Measurements from ENCODE around the gene DDX51. TPM values are rescaled to one million over a fixed set of nuclear protein-coding genes. Genes with fewer than 3 reads are reported as not detected.

Gene DDX51
- total RNA-seq, 4 donors from 2014 or later = 9.1 to 12.8 (median 11.3) TPM

DNA sequence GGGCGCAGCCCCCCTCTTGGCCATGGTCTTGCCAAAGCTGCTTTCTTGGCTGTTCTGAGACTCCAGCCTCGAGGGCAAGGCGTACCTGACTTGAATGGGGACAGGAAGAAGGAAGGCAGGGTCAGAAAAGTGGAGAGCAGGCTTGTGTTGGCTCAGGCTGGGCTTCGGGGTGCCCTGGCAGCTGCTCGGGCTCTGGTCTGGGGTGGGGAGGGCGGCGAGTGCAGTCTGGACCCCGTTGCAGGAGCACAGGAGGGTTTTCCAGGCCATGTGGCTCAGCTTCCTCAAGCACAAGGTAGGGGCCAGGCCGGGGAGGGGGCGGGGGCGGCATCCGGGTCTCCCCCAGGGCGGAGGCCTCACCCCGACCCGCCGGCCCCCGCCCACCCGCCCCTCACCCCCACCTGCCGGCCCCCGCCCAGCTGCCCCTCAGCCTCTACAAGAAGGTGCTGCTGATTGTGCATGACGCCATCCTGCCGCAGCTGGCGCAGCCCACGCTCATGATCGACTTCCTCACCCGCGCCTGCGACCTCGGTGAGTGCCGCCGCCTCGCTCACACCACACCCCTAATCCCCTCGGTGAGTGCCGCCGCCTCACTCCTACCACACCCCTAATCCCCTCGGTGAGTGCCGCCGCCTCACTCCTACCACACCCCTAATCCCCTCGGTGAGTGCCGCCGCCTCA, 4.4 kb upstream of the DDX51 start:
- Histone ChIP-seq H3K9me3 (no peaks in the 10 kb centered on the region), H3K36me3 (peaks cover 5 to 53% (median 44%) of the 10 kb centered on the region in 4 donors), H3K27ac (replicated peaks in 1 of 4) (no peak overlapping the region), H3K4me1 (peaks cover 8 to 36% (median 17%) of the 10 kb centered on the region in 4 donors), H3K27me3 (no peaks in the 10 kb centered on the region), H3K4me3 (no peak overlapping the region)
- TF ChIP-seq POLR2AphosphoS5 (IDR thresholded peaks at IDR 0.05) = no peak
- TF ChIP-seq, protein P1, sequence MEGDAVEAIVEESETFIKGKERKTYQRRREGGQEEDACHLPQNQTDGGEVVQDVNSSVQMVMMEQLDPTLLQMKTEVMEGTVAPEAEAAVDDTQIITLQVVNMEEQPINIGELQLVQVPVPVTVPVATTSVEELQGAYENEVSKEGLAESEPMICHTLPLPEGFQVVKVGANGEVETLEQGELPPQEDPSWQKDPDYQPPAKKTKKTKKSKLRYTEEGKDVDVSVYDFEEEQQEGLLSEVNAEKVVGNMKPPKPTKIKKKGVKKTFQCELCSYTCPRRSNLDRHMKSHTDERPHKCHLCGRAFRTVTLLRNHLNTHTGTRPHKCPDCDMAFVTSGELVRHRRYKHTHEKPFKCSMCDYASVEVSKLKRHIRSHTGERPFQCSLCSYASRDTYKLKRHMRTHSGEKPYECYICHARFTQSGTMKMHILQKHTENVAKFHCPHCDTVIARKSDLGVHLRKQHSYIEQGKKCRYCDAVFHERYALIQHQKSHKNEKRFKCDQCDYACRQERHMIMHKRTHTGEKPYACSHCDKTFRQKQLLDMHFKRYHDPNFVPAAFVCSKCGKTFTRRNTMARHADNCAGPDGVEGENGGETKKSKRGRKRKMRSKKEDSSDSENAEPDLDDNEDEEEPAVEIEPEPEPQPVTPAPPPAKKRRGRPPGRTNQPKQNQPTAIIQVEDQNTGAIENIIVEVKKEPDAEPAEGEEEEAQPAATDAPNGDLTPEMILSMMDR (IDR thresholded peaks at IDR 0.05) = no peak
- TF ChIP-seq EP300 (IDR thresholded peaks at IDR 0.05) = no peak
- TF ChIP-seq POLR2A (IDR thresholded peaks at IDR 0.05; ENCODE audit: low read depth) = no peak
- 87% methylated on average over 8 of the region's 41 CpGs for WGBS
- intact Hi-C loops (cut with DNase I) = loop anchor here (10.0 kb wide), 1 partner anchor 346 kb away; the partner anchor contains the start of gene FBRSL1
- no peak for DNase-seq (ENCODE audit: extremely low spot score)

DNA sequence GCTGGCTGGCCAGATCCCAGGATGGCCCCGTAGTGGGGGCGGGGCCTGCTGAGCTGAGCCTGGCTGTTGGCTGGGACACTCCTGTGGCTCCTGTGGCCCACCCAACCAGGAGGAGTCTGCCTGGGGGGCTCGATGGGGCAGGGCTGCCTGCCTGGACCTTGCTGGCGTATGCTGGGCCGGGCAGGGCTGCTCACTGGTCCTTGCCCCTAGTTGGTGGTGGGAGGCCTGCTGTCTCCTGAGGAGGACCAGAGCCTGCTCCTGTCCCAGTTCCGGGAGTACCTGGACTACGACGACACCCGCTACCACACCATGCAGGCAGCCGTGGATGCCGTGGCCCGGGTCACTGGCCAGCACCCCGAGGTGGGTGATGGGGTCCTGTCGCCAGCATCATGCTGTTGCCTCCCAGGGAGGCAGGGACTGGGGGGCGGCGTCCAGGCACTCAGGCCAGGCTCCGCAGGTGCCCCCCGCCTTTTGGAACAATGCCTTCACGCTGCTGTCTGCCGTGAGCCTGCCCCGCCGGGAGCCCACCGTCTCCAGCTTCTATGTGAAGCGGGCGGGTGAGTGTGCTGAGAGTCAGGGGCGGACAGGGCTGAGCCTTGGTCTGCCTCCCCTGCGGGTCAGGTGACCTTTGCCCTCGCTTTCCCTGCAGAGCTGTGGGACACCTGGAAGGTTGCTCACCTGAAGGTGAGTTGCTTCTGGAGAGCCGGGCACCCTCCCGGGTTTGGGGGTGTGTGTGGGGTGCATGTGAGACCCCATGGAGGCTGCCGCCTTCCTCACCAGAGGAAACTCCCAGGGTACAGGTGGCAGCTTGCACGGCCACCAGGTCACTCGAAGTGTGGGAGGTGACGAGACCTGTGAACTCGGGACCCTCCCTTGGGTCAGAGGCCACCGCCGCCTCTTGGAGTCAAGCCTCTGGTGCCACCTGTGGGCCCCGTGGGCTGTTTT, 3.6 kb upstream of the DDX51 start:
- no peaks in the 10 kb centered on the region for H3K9me3 ChIP-seq
- H3K4me3 ChIP-seq = no peak overlapping the region
- TF ChIP-seq POLR2AphosphoS5 (IDR thresholded peaks at IDR 0.05) = no peak
- TF ChIP-seq, protein P1 (IDR thresholded peaks at IDR 0.05) = no peak
- TF ChIP-seq EP300 (IDR thresholded peaks at IDR 0.05) = no peak
- TF ChIP-seq POLR2A (IDR thresholded peaks at IDR 0.05; ENCODE audit: low read depth) = no peak
- intact Hi-C loops (cut with DNase I) = loop anchor here (10.0 kb wide), 1 partner anchor 347 kb away; the partner anchor contains the start of gene FBRSL1
- no peak for DNase-seq (ENCODE audit: extremely low spot score)
- peaks cover 5 to 53% (median 44%) of the 10 kb centered on the region in 4 donors for H3K36me3 ChIP-seq
- 92% methylated on average over 23 of the region's 38 CpGs for WGBS
- H3K4me1 ChIP-seq = peaks cover 16 to 43% (median 24%) of the 10 kb centered on the region in 4 donors
- H3K27ac ChIP-seq (replicated peaks in 1 of 4) = no peak overlapping the region
- H3K27me3 ChIP-seq = no peaks in the 10 kb centered on the region

DNA sequence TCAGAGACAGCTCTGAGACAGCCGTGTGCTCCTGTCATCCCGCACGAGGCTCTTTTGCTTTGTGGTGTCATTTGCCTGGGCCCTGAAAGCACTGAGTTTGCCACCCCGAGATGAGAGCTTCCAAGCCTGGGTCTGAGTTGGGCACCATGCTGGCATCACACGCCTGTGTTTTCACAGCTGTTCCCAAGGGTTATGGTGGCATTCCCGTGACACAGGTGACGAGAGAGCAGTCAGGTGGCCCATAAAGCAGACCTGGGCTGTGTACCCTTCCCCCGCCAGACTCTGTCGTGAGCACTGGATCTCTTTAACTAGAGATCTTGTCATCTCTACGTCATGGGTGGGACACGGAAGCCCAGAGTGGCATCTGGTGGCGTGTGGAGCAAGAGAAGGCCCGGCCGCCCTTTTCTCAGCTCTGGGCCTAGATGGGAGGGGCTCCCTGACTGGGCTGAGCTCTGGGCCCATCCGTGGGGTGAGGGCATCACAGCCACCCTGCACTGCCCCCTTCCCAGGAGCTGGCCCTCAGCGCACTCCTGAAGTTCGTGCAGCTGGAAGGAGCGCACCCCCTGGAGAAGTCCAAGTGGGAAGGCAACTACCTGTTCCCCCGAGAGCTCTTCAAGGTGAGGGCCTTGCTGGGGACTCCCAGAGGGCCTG, 2.8 kb upstream of the DDX51 start:
- intact Hi-C loops (cut with DNase I) = loop anchor here (10.0 kb wide), 1 partner anchor 348 kb away; the partner anchor contains the start of gene FBRSL1
- TF ChIP-seq, protein P1 (IDR thresholded peaks at IDR 0.05) = no peak
- TF ChIP-seq POLR2AphosphoS5 (IDR thresholded peaks at IDR 0.05) (no peak), EP300 (IDR thresholded peaks at IDR 0.05) (no peak), POLR2A (IDR thresholded peaks at IDR 0.05; ENCODE audit: low read depth) (no peak)
- Histone ChIP-seq H3K4me3 (no peak overlapping the region), H3K27ac (replicated peaks in 1 of 4) (no peak overlapping the region), H3K36me3 (peaks cover 5 to 51% (median 43%) of the 10 kb centered on the region in 4 donors), H3K9me3 (no peaks in the 10 kb centered on the region), H3K4me1 (peaks cover 23 to 51% (median 31%) of the 10 kb centered on the region in 4 donors), H3K27me3 (no peaks in the 10 kb centered on the region)
- 88% methylated on average over 13 of the region's 19 CpGs for WGBS
- no peak for DNase-seq (ENCODE audit: extremely low spot score)

DNA sequence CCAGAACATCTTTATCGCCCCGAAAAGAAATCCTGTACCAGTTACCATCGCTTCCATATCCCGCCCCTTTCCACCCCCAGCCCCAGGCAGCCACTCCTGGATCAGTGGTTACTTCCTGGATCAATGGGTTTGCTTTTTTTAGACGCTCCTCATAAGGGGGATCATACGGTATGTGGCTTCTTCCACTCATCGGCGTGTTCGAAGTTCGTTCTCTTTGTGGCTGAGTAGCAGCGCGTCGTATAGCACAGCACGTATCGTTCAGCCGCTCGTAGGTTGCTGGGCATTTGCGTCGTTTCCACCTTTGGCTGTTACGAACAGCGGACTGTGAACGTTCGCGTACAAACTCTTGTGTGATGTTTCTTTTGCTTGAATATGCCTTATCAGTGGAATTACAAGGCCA, 2.0 kb upstream of the DDX51 start:
- Histone ChIP-seq H3K27ac (replicated peaks in 1 of 4) (no peak overlapping the region), H3K9me3 (no peaks in the 10 kb centered on the region), H3K36me3 (peaks cover 2 to 51% (median 43%) of the 10 kb centered on the region in 4 donors), H3K4me1 (peaks cover 23 to 53% (median 32%) of the 10 kb centered on the region in 4 donors), H3K27me3 (no peaks in the 10 kb centered on the region), H3K4me3 (no peak overlapping the region)
- WGBS = 96% methylated on average over 24 of the region's 24 CpGs
- intact Hi-C loops (cut with DNase I) = loop anchor here (10.0 kb wide), 1 partner anchor 349 kb away; the partner anchor contains the start of gene FBRSL1
- TF ChIP-seq, protein P1 (IDR thresholded peaks at IDR 0.05) = no peak
- TF ChIP-seq POLR2AphosphoS5 (IDR thresholded peaks at IDR 0.05) (no peak), EP300 (IDR thresholded peaks at IDR 0.05) (no peak), POLR2A (IDR thresholded peaks at IDR 0.05; ENCODE audit: low read depth) (no peak)
- no peak for DNase-seq (ENCODE audit: extremely low spot score)

Measured in esophagus muscularis mucosa (tissue), 4 donors.